ENCODE measurements around the gene ERVH48-1. TPM values are rescaled to one million over a fixed set of nuclear protein-coding genes. Genes with fewer than 3 reads are reported as not detected.

Gene ERVH48-1
- total and polyA plus RNA-seq, 2 of the 8 experiments (the other 6 are each of a cell fraction or from before 2014, with no cell fraction given) = 4.2 to 17.7 TPM

DNA sequence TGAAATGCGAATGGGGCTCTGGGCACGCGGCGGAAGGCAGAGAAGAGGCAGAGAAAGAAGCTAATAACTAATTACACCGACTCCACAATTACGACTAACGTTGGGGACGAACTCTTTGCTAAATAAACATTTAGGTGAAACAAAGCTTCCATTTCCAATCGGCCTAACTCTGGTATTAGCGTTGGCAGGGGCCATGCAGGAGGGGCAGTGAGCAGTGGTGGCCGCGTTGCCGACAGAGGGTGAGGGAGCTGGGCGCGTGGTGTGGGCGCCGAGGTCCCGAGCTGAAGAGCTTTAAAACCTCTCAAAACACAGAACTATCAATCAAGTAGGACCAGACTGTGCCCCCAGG is 32.9 kb downstream of the ERVH48-1 start:
- DNase-seq (ENCODE audit: low read depth in 1 of 2, low spot score in 2 of 2) (no peak), FAIRE-seq (no peak)
- no peak overlapping the region for H3K23ac ChIP-seq (ENCODE audit: insufficient read length)
- peaks cover 2% of the 10 kb centered on the region for H3K23me2 ChIP-seq (ENCODE audit: low read depth, low read length)
- peak overlapping the region; percentile 91; the same call in 1 of the 2 replicates for H4K8ac ChIP-seq (ENCODE audit: extremely low read depth, insufficient read depth, low read length)
- 0 out of 2 replicates have a peak overlapping the region, but pooled peaks have one; percentile 18 for H2AFZ ChIP-seq (ENCODE audit: low read length)
- peaks cover 0 to 12% of the 10 kb centered on the region in 2 experiments; a peak in 2 of 4 replicates for H3K79me2 ChIP-seq (ENCODE audit: control insufficient read depth in 1 of 2, insufficient read depth in 2 of 2, low read length in 2 of 2)
- H3K14ac ChIP-seq (ENCODE audit: insufficient read length) = no peak overlapping the region
- H2AK5ac ChIP-seq (ENCODE audit: low read depth, low read length) = no peak overlapping the region
- H3K56ac ChIP-seq (replicated peaks; ENCODE audit: insufficient read length, low read depth, low read length) = no peak overlapping the region
- TF ChIP-seq YY1 (IDR thresholded peaks at IDR 0.05; ENCODE audit: low read depth, low read length) (no peak), EP300 (IDR thresholded peaks at IDR 0.05; ENCODE audit: borderline replicate concordance in 1 of 2, low read depth in 2 of 2, low read length in 2 of 2) (no peak), HDAC2 (IDR thresholded peaks at IDR 0.05; ENCODE audit: borderline replicate concordance in 1 of 2, low read depth in 2 of 2, low read length in 2 of 2) (no peak)
- TF ChIP-seq, protein P1, sequence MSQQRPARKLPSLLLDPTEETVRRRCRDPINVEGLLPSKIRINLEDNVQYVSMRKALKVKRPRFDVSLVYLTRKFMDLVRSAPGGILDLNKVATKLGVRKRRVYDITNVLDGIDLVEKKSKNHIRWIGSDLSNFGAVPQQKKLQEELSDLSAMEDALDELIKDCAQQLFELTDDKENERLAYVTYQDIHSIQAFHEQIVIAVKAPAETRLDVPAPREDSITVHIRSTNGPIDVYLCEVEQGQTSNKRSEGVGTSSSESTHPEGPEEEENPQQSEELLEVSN (IDR thresholded peaks at IDR 0.05) = peak; percentile 74
- TF ChIP-seq, protein P2, sequence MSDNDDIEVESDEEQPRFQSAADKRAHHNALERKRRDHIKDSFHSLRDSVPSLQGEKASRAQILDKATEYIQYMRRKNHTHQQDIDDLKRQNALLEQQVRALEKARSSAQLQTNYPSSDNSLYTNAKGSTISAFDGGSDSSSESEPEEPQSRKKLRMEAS (IDR thresholded peaks at IDR 0.05) = peak; percentile 89
- peak overlapping the region; percentile 45 for H3K4ac ChIP-seq (replicated peaks; ENCODE audit: insufficient read length, low read depth, low read length)
- peak overlapping the region; percentile 84; the same call in 1 of the 2 replicates for H3K27ac ChIP-seq (ENCODE audit: low read depth, low read length)
- WGBS, 2 experiments (ENCODE audit: extremely low coverage in 1 of 2, insufficient coverage in 1 of 2, insufficient read length in 1 of 2, insufficient replicate concordance in 2 of 2, low coverage in 1 of 2, low lambda C conversion rate in 2 of 2, missing lambda C conversion rate in 1 of 2) = 44% methylated on average over 18 of the region's 18 CpGs; no CpG with 5 or more reads in 1 of the 2 experiments
- CTCF ChIA-PET (ENCODE audit: partially characterized antibody) = interaction anchor here (0.5 to 3.0 kb wide), 3 partner anchors 12 to 91 kb away, joined by 3 to 11 read pairs (median 3); no protein-coding TSS in a partner anchor
- H3K18ac ChIP-seq (ENCODE audit: extremely low read depth, low read length) = peak overlapping the region; percentile 98
- H3K79me1 ChIP-seq (ENCODE audit: low read depth, low read length) = peaks cover 3% of the 10 kb centered on the region; the same call in 1 of the 2 replicates
- H2BK15ac ChIP-seq (ENCODE audit: low read length) = 0 out of 2 replicates have a peak overlapping the region, but pooled peaks have one; percentile 18
- H3K4me1 ChIP-seq (replicated peaks in 1 of 4; ENCODE audit: control insufficient read depth in 3 of 4, insufficient read depth in 4 of 4, low read length in 3 of 4) = no peaks in the 10 kb centered on the region
- peak overlapping the region; percentile 94 for H2BK5ac ChIP-seq (ENCODE audit: low read depth, low read length)
- H2BK120ac ChIP-seq (replicated peaks; ENCODE audit: low read depth, low read length) = no peak overlapping the region
- H4K5ac ChIP-seq (ENCODE audit: insufficient read length, low read depth, low read length) = peak overlapping the region; percentile 71
- H2BK20ac ChIP-seq (ENCODE audit: low read length) = no peak overlapping the region
- no peaks in the 10 kb centered on the region for H3K9me3 ChIP-seq (ENCODE audit: insufficient read depth in 2 of 2, low read depth in 1 of 2, low read length in 1 of 2)
- H2BK12ac ChIP-seq (ENCODE audit: low read depth, low read length) = peak overlapping the region; percentile 76; the same call in 1 of the 2 replicates
- peaks cover 2 to 8% (median 7%) of the 10 kb centered on the region in 4 experiments; a peak in 4 of 8 replicates for H3K36me3 ChIP-seq (ENCODE audit: control insufficient read depth in 2 of 4, insufficient read depth in 4 of 4, low read length in 3 of 4)
- no peaks in the 10 kb centered on the region for H3K27me3 ChIP-seq (replicated peaks in 1 of 4; ENCODE audit: control insufficient read depth in 3 of 4, extremely low read depth in 1 of 4, insufficient read depth in 3 of 4, low read length in 3 of 4)
- POLR2A ChIA-PET (ENCODE audit: partially characterized antibody) = interaction anchor here (0.7 to 3.4 kb wide), 14 partner anchors 8 to 142 kb away, joined by 3 to 41 read pairs (median 5); partner anchors contain the start of gene WDR4
- H4K20me1 ChIP-seq (replicated peaks in 1 of 2; ENCODE audit: control insufficient read depth in 1 of 2, insufficient read depth in 2 of 2, low read length in 2 of 2) = peaks cover 0 to 3% of the 10 kb centered on the region in 2 experiments
- H3K9ac ChIP-seq (replicated peaks in 1 of 4; ENCODE audit: extremely low read depth in 1 of 4, low read depth in 3 of 4, low read length in 3 of 4) = peak overlapping the region in 3 of 4 experiments; percentile 69 to 87 (median 79); a peak in 6 of 7 replicates
- peak overlapping the region; percentile 38 to 90 (median 68) for H3K4me3 ChIP-seq (ENCODE audit: extremely low read depth in 1 of 4, insufficient read depth in 2 of 4, low read depth in 3 of 4, low read length in 4 of 4)
- peak overlapping the region; percentile 88 for H4K91ac ChIP-seq (replicated peaks; ENCODE audit: insufficient read length, low read length)
- peak overlapping the region; percentile 78 to 88 for H3K4me2 ChIP-seq (ENCODE audit: insufficient read depth in 1 of 2, low read depth in 2 of 2, low read length in 2 of 2)
